AG09319 (cell line): ENCODE data around the gene TP53TG5.

Experiments
- DNase-seq: peaks from one replicate; pipeline ENCODE4 v3.0.0-alpha.2; 2010; ENCODE audit warnings: low read depth; ENCODE audit errors: extremely low read depth
- TF ChIP-seq, protein P1 (sequence below): IDR thresholded peaks from 2 replicates; pipeline ENCODE4 v1.5.1; 2011; ENCODE audit warnings: low read depth, mild to moderate bottlenecking, inconsistent platforms, low read length, moderate library complexity

The TP53TG5 gene

DNA sequence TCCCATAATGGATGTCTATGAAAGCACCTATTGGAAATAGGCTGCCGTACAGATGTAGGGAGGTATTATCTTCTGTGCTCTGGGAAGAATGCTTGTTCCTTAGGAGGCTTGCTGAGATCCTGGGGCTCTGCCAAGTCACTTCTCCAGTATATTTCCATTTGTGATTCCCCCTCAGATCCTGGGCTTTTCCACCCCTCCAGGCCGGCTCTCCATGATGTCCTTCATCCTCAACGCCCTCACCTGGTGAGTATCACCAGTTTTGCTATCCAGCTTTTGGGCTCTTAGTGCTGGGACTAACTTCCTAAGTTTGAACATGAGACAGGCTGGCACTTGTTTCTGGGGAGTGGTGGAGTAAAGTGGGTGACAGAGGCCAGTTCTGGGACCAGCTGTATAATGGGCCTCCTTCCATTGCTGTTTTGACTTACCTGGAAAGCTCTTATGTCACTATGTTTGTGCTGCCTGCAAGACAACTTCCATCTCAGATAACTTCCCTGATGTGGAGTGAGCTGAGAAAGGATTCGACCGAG is 12.6 kb downstream of the TP53TG5 start:
- TF ChIP-seq, protein P1, sequence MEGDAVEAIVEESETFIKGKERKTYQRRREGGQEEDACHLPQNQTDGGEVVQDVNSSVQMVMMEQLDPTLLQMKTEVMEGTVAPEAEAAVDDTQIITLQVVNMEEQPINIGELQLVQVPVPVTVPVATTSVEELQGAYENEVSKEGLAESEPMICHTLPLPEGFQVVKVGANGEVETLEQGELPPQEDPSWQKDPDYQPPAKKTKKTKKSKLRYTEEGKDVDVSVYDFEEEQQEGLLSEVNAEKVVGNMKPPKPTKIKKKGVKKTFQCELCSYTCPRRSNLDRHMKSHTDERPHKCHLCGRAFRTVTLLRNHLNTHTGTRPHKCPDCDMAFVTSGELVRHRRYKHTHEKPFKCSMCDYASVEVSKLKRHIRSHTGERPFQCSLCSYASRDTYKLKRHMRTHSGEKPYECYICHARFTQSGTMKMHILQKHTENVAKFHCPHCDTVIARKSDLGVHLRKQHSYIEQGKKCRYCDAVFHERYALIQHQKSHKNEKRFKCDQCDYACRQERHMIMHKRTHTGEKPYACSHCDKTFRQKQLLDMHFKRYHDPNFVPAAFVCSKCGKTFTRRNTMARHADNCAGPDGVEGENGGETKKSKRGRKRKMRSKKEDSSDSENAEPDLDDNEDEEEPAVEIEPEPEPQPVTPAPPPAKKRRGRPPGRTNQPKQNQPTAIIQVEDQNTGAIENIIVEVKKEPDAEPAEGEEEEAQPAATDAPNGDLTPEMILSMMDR: no peak
- no peak for DNase-seq

DNA sequence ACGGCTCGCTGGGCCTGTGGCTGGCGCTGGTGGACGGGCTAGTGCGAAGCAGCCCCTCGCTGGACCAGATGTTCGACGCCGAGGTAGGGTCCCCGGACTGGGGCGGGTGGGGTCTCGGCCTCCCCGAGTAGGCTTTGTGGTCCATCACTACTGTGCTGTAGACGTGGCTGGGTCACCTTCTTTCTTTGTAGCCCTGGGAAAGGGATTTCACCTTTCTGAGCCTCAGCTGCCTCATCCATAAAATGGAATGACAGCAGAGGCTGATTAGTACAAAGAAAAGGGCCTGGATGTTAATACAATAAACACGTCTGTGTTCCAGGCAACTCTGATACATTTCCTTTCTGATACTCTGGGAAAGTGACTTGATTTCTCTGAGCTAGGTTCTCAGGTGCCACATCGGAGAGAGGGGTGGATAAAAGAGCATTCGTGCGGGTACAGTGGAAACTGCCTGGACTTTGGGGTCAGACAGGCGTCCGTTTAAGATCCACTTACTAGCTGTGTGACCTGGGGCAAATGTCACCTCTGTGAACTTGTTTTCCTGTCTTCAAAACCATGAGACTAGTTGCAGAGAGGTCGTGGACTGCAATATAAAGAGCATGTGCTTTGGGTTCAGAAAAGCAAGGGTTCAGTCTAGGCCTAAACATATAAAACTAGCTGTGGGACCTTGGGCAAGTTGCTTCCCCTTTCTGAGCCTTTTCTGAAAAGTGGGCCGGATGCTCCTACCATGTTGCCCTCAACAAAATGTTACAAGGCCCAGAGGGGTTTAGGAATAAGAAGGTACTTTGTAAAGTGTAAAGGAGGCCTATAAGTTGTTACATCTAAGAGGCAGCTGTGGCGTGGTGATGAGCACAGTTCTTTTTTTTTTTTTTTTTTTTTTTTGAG is 14.3 kb downstream of the TP53TG5 start:
- TF ChIP-seq, protein P1: no peak
- no peak for DNase-seq

DNA sequence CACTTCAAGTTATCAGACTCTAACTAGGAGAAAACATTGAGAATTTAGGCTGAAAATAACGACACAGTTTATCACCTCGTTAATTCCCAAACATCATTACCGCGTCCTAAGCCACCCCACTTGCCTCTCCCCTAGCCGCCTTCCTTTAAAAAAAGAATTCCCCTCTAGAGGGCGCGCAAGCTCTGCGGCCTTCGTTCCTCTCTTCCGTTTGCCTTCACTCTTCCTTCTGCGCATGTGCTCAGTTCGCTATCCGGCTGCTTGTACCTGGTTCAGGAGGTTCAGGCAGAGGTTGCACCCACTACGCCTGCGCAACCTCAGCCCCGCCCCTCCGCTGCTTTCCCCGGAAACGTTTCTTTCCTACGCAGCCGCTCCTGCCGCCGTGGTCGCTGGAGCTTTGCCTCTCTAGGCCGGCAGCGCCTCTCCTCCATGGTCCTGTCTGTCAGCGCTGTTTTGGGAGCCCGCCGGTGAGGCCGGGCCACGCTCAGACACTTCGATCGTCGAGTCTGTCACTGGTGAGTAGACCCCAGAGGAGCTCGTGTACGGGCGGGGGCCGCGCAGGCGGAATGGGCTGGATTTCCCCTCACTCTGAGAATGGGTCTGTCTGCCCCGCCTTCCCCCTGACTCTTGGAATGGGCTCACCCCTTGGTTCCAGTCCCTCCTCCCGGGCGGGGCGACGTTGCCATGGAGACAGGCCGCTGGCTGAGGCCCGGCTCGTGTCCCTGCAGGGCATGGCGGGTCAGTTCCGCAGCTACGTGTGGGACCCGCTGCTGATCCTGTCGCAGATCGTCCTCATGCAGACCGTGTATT is 15.1 kb downstream of the TP53TG5 start, which contains the start of gene SYS1:
Gene SYS1 (plus strand): TSS at position 353 of the 807 bp plus-strand sequence. CDS start 376 bp downstream, at position 729.
- peak; percentile 97 for DNase-seq
- TF ChIP-seq, protein P1: peak; percentile 83

DNA sequence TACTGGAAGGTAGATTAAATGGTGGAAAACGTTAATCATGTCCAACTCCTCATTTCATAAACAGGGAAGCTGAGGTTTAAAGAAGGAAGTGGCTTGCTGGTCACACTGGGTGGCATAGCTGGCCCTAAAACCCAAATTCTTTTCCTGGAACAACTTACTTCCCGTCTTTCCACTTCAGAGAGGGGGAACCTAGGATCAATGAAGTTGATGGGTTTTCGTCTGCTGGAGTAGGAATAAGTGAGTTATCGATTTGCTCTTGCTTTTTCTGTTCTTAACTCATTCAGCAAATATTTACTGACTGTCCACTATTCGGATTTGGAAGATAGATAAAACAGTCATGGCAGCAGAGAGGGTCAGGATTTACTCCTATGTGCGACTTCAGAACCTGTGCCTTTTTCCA is 16.3 kb downstream of the TP53TG5 start:
- TF ChIP-seq, protein P1: no peak
- DNase-seq: no peak

DNA sequence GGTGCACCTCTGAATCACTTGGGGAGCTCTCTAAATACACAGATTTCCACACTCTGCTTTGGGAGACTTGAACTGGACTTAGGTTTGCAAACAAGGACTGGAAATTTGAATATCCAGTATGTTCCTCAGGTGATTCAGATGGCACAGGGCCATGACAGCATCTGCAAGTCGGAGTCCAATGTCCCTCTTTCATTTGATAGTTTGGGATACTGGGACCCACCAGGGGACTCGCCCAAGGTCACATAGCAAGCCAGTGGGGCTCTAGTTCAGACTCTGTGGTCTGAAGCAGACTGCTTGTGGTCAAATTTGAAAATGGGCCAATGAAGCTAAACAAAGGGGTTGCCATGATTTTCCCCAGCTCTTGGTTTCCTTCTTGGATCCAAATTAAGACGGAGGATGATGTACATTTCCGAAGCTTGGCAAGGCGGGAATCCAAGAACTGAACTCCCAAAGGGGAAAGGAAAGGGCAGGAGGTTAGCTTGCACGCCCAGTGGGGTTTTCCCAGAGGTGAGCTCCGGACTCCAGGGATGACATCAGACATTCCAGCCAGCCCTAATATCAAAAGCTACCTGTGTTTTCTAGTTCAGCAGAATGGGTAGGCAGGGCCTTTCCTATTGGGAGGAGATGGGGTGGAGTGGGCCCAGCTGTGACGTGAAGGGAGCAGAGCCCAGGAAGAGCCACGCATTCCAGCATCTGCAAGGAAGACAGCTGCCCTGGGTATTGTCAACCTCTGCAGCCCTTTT is 18.5 kb downstream of the TP53TG5 start:
- TF ChIP-seq, protein P1: no peak
- DNase-seq: no peak

DNA sequence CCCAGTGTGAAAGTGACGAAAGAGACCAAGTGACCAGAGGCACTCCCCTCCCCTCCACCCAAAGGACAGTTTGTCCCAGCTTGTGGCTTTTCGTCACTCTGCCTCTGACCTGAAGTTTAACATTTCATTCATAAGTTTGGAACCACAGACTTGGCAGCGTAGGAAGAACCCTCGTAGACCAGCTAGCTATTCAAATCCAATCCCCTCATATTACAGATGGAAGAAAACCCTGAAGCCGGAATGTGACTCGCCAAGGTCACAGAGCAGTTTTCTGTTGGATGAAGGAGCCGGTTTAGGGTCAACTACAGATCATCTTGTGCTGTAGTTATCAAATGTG is 19.1 kb downstream of the TP53TG5 start:
- TF ChIP-seq, protein P1: no peak
- DNase-seq: no peak
